Muscle layer of colon (tissue), 2 donors: ENCODE data around the gene ARPC2.
"Not testable (repeated sequence)": the region's sequence is repeated elsewhere in the genome, so short reads cannot be mapped to it uniquely, and the experiment has no call there.

Source experiments
- H3K27ac ChIP-seq: one replicate; pipeline ENCODE4 v1.7.0; 2013; ENCODE audit warnings: low read depth, mild to moderate bottlenecking, low read length, moderate library complexity
- H3K27me3 ChIP-seq, 2 donors: one replicate each; pipeline ENCODE4 v1.7.0; 2013; ENCODE audit warnings: low read length in 2 of 2, mild to moderate bottlenecking in 2 of 2; ENCODE audit not compliant: insufficient read depth in 2 of 2, control insufficient read depth in 1 of 2
- H3K36me3 ChIP-seq: one replicate; pipeline ENCODE4 v1.7.0; 2013; ENCODE audit warnings: mild to moderate bottlenecking, low read length; ENCODE audit not compliant: insufficient read depth
- H3K4me1 ChIP-seq: one replicate; pipeline ENCODE4 v1.7.0; 2013; ENCODE audit warnings: mild to moderate bottlenecking, low read length; ENCODE audit not compliant: insufficient read depth
- H3K4me3 ChIP-seq, 2 donors: one replicate each; pipeline ENCODE4 v1.7.0; 2013; ENCODE audit warnings: low read length in 2 of 2, low read depth in 1 of 2, mild to moderate bottlenecking in 1 of 2, moderate library complexity in 1 of 2
- H3K9ac ChIP-seq: one replicate; pipeline ENCODE4 v1.7.0; 2013; ENCODE audit warnings: low read length
- H3K9me3 ChIP-seq: one replicate; pipeline ENCODE4 v1.7.0; 2013; ENCODE audit warnings: mild to moderate bottlenecking, low read length
- donor health status: abdominal sarcoma.
- donor health status: Adenocarcinoma of cecum.

ARPC2 gene

DNA sequence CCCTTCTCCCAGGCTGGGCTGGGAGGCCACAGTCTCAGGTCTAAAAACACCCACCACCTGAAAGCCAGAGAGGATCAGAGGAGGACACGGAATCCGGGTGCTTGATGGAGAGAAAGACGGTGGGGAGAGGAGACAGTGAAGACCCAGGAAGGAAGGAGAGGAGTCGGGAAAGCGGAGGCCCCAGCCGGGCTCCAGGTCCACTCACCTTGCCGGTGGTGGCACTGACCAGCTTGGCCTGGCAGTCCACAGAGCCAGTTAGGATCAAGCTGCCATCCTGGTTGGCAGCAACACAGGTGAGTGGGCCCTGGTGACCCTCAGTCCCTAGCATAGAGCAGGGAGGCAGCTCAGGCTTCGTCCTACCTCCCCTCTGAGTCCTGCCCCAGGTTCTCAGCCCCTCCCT is 48.6 kb downstream of the ARPC2 start:
- H3K9ac ChIP-seq = no peak overlapping the region
- H3K36me3 ChIP-seq = peaks cover 44% of the 10 kb centered on the region
- H3K27me3 ChIP-seq = no peaks in the 10 kb centered on the region
- H3K4me3 ChIP-seq = no peak overlapping the region
- H3K4me1 ChIP-seq = peaks cover 50% of the 10 kb centered on the region
- no peaks in the 10 kb centered on the region for H3K9me3 ChIP-seq
- no peak overlapping the region for H3K27ac ChIP-seq

DNA sequence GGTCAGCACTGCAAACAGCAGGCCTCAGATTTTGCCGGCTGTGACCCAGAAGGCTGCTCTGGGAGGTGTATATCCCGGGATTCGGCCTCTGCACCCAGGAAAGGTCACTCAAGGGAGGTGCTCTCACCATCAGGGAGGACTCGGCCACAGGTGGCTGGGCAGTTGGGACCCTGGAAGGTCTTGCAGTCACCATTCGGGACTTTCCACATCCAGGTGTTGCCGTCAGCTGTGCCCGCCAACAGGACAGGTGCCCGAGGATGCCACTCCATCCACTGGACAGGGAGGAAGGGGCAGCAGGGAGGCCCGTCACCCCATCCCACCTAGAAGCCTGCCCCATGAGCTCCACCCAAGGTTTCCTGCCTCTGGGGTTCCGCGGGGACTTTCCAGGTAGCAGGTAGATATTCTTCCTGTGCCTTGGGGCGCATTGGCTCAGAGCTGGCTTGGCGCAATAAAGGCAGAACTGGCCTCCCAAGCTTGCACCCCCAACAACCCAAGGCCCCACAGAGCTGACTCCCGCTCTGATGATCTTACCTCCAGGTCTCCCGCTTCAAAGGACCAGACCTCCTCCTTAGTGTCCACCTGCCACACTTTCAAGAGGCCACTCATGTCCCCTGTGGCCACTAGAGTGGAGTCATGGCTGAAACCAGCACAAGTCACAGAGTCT is 49.5 kb downstream of the ARPC2 start:
- H3K9ac ChIP-seq = no peak overlapping the region

DNA sequence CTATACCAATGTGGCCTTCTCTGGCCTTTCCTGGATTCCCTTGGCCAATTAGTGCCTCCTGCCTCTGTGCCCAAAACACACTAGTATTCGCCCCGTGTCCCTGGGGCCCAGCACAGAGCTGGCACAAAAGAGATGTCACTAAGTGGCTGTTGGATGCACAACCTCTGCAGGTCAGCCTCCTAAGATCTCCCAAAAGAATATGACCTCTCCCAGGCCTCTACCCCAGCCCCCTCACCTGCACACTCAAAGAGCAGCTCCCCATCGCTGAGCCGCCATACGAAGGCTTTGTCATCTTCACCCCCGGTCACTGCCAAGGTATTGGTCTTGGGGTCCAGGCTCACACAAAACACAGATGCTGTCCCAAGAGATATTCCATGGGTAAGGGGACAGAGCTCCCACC is 50.3 kb downstream of the ARPC2 start:
- H3K4me1 ChIP-seq = peaks cover 48% of the 10 kb centered on the region
- H3K27ac ChIP-seq = no peak overlapping the region
- H3K9ac ChIP-seq = no peak overlapping the region
- H3K9me3 ChIP-seq = no peaks in the 10 kb centered on the region
- no peaks in the 10 kb centered on the region for H3K27me3 ChIP-seq
- H3K4me3 ChIP-seq = no peak overlapping the region
- H3K36me3 ChIP-seq = peaks cover 44% of the 10 kb centered on the region

More for the DNA sequence above, 49.5 kb downstream of the ARPC2 start:
- Histone ChIP-seq H3K9me3 (no peaks in the 10 kb centered on the region), H3K27me3 (no peaks in the 10 kb centered on the region), H3K36me3 (peaks cover 44% of the 10 kb centered on the region), H3K4me3 (no peak overlapping the region), H3K27ac (no peak overlapping the region), H3K4me1 (peaks cover 48% of the 10 kb centered on the region)

DNA sequence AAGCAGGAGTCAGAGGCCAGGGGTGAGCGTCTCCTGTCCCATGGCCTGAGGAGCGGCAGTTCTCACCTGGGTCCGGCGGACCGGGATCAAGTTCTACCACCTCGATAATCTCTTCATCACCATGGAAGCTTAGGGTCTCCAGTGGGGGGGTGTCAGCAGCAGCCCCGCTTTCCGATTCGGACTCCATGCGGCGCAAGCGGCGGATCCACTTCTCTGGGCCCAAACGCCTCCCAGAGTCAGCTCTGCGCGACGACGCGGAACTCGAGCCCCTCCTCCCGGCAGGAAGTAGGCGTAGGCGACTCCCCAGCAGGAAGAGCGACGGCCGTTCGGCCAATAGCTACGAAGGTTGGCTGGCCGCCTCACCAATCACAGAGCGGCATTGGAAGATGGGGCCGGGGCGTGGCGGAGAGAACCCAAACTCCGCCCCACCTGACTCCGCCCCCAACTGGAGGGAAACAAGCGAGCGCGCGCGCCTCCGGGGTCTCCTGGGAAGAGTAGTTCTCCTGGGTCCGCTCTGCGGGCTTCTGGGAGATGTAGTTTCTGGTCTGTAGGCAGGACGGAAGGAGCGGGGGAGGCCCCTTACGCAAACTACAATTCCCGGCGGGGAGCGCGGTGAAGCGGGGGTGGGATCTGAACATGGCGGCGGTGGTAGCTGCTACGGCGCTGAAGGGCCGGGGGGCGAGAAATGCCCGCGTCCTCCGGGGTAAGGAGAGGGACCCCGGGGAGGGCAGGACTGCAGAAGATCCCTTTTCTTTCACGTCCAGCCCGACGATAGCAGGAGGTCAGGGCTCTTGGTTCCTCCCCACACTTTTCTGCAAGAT is 53.1 kb downstream of the ARPC2 start, which contains the start of the genes AAMP and PNKD:
Gene AAMP, minus strand, starts transcription at position 238 of the 821 bp plus-strand sequence. Its CDS starts 51 bp downstream, at position 187.
Gene PNKD, plus strand, starts transcription at position 620 of the 821 bp plus-strand sequence. Its CDS starts 17 bp downstream, at position 637.
- peaks cover 44% of the 10 kb centered on the region for H3K36me3 ChIP-seq
- peak within 1 kb of the TSS; percentile 89 to 90 for H3K4me3 ChIP-seq
- no peaks in the 10 kb centered on the region for H3K9me3 ChIP-seq
- peaks cover 33% of the 10 kb centered on the region for H3K4me1 ChIP-seq
- H3K27ac ChIP-seq = peak within 1 kb of the TSS; percentile 83
- no peaks in the 10 kb centered on the region for H3K27me3 ChIP-seq
- H3K9ac ChIP-seq = peak within 1 kb of the TSS; percentile 96

DNA sequence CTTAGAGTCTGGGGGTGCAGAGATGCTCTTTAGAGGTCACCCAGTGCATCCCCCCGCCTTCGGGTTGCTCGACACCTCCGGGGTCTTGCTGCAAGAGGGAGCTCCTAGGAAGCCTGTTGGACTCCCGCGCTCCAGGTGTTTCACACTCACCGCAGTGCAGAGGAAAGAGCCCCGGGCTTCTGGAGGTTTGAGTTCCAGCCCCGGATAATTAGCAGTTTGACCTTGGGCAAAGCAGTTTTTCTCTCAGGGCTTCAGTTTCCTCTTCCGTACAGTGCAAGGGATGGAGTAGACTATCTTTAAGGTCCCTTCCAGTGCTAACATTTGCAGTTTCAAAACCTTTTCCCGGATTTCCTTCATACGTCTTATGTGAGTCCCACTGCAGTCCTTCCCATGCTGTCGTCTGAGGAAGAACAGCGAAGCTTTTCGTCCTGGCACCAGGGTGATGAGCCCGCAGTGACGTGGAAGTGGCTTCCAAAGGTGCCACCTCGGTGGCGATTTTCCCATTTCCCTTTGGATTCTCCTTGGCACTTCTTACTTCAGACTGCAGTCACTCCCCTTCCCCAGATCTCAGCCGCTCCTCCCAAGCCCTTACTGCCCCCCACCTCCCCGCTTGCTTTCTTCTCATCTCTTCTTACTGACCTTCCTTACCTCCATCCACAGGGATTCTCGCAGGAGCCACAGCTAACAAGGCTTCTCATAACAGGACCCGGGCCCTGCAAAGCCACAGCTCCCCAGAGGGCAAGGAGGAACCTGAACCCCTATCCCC is 53.9 kb downstream of the ARPC2 start:
- Histone ChIP-seq H3K9ac (peak overlapping the region; percentile 40), H3K27ac (peak overlapping the region; percentile 83), H3K27me3 (no peaks in the 10 kb centered on the region), H3K4me3 (peak overlapping the region; percentile 82 to 90), H3K4me1 (peaks cover 33% of the 10 kb centered on the region), H3K9me3 (no peaks in the 10 kb centered on the region), H3K36me3 (peaks cover 44% of the 10 kb centered on the region)

DNA sequence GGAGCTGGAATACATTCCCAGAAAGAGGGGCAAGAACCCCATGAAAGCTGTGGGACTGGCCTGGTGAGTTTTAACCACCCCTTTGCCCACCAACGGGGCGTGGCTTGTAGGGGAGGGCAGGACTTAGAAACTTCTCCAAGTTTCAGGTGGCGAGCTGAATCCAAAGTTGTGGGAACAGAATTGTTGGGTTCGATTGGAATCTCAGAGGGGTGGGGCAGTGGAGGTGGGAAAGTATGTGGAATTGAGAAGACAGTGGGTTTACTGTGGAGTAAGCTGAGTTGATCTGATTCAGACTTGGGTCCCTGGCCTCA is 54.5 kb downstream of the ARPC2 start:
- peaks cover 33% of the 10 kb centered on the region for H3K4me1 ChIP-seq
- no peaks in the 10 kb centered on the region for H3K27me3 ChIP-seq
- peak overlapping the region; percentile 40 for H3K9ac ChIP-seq
- H3K27ac ChIP-seq = peak overlapping the region; percentile 83
- peak overlapping the region; percentile 82 to 90 for H3K4me3 ChIP-seq
- H3K9me3 ChIP-seq = no peaks in the 10 kb centered on the region
- peaks cover 44% of the 10 kb centered on the region for H3K36me3 ChIP-seq

DNA sequence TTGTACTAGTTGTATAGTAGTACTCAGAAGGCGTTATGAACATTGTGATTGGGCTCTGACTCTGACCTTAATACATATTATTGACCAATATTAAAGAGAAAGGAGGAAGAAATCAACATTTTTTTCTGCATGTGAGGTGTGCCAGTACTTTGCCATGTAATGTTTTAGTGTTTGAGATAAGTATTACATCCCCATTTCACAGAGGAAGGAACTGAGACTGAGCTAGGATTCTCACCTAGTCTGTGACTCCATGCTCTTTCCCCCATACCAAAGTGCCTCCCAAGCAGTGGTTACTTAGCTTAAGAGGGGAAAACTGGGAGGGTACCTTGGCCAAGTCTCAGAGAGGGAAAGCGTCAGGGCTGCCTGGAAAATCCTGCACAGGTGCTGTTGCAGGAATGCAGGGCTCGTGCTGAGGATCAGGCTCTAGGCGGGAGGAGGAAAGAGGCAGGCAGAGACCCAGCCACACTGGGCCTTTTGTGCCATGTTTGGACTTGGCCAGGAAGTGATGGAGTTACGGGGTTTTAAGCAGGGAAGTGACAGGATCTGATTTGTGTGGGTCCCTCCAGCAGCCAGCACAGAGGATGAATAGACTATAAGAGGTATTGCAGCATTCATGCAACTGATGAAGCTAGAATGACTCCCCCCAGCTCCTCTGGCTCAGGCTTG is 55.0 kb downstream of the ARPC2 start:
- Histone ChIP-seq H3K9me3 (no peaks in the 10 kb centered on the region), H3K4me3 (peak overlapping the region in 1 of 2 donors; percentile 90), H3K36me3 (peaks cover 44% of the 10 kb centered on the region), H3K4me1 (peaks cover 33% of the 10 kb centered on the region), H3K27me3 (no peaks in the 10 kb centered on the region), H3K27ac (peak overlapping the region; percentile 90), H3K9ac (peak overlapping the region; percentile 40)

DNA sequence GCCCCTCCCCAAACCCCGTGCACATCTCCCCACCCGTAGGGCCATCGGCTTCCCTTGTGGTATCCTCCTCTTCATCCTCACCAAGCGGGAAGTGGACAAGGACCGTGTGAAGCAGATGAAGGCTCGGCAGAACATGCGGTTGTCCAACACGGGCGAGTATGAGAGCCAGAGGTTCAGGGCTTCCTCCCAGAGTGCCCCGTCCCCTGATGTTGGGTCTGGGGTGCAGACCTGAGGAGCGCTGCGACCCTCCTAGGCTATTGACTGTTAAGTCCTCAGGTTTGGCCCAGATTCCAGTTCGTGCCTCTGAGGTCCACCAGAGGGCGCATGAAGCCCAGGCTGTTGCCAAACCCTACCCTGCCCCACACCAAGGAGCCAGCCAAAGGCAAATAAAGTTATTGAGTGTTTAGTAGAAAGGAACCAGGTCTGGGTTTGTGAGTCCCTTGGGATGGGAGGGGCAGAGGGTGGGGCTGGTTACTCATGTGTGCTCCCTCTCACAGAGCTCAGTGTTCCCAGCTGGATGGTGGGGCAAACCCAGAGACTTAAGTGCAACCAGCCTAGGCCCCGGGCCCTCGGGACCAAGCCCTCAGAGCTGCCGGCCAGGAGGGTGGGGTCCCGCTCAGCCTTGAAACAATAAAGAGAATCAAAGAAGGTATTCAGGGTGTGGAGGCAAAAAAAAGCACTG is 55.7 kb downstream of the ARPC2 start:
- Histone ChIP-seq H3K27ac (peak overlapping the region; percentile 90), H3K27me3 (no peaks in the 10 kb centered on the region), H3K36me3 (peaks cover 44% of the 10 kb centered on the region), H3K4me3 (no peak overlapping the region), H3K9me3 (no peaks in the 10 kb centered on the region), H3K4me1 (peaks cover 33% of the 10 kb centered on the region), H3K9ac (peak overlapping the region; percentile 2)

DNA sequence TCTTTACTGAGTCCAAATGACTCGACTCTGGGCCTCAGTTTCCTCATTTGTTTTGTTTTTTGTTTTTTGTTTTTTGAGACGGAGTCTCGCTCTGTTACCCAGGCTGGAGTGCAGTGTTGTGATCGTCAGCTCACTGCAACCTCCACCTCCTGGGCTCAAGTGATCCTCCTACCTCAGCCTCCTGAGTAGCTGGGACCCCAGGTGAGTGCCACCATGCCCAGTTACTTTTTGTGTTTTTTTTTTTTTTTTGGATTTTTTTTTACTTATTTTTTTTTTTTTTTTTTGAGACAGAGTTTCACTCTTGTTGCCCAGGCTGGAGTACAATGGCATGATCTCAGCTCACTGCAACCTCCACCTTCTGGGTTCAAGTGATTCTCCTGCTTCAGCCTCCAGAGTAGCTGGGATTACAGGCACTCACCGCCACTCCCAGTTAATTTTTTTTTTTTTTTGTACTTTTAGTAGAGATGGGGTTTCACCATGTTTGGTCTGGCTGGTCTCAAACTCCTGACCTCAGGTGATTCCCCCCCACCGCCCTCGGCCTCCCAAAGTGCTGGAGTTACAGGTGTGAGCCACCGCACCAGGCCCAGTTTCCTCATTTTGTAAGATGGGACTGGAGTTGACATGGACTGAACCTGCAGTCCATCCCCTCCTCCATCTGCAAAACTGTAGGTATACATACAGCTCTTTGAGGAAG is 56.4 kb downstream of the ARPC2 start:
- not testable (repeated sequence) for H3K9ac ChIP-seq, H3K4me3 ChIP-seq, H3K9me3 ChIP-seq, H3K27me3 ChIP-seq
- peaks cover 33% of the 10 kb centered on the region for H3K4me1 ChIP-seq
- H3K36me3 ChIP-seq = peaks cover 50% of the 10 kb centered on the region
- H3K27ac ChIP-seq = peak overlapping the region; percentile 83

DNA sequence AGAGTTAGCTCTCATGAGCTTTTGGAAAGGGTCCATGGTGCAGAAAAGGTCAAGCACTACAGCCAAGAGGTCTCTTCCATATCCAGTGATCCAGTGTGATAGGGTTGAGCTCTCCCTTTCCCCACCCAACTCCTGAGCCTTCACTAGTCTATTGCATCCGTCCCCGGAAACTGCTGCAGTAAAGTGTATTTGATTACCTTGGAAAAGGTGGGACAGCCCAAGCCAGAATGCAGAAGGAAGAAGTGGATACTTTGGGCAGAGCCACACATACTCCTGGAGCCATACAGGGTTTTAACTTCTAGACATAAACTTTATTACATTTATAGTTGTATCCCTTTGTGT is 56.9 kb downstream of the ARPC2 start:
- no peak overlapping the region for H3K4me3 ChIP-seq
- no peak overlapping the region for H3K27ac ChIP-seq
- no peak overlapping the region for H3K9ac ChIP-seq
- H3K27me3 ChIP-seq = no peaks in the 10 kb centered on the region
- peaks cover 55% of the 10 kb centered on the region for H3K36me3 ChIP-seq
- no peaks in the 10 kb centered on the region for H3K9me3 ChIP-seq
- H3K4me1 ChIP-seq = peaks cover 30% of the 10 kb centered on the region
